CD4-positive, alpha-beta T cell treated with Interleukin-2 at 100 ng/mL for 4 hours (primary cell): Measurements from ENCODE around the gene UPB1.

Source experiments
- DNase-seq: peaks from one replicate; pipeline ENCODE4 v3.0.0-alpha.2; 2020; ENCODE audit warnings: low spot score

Gene UPB1

DNA sequence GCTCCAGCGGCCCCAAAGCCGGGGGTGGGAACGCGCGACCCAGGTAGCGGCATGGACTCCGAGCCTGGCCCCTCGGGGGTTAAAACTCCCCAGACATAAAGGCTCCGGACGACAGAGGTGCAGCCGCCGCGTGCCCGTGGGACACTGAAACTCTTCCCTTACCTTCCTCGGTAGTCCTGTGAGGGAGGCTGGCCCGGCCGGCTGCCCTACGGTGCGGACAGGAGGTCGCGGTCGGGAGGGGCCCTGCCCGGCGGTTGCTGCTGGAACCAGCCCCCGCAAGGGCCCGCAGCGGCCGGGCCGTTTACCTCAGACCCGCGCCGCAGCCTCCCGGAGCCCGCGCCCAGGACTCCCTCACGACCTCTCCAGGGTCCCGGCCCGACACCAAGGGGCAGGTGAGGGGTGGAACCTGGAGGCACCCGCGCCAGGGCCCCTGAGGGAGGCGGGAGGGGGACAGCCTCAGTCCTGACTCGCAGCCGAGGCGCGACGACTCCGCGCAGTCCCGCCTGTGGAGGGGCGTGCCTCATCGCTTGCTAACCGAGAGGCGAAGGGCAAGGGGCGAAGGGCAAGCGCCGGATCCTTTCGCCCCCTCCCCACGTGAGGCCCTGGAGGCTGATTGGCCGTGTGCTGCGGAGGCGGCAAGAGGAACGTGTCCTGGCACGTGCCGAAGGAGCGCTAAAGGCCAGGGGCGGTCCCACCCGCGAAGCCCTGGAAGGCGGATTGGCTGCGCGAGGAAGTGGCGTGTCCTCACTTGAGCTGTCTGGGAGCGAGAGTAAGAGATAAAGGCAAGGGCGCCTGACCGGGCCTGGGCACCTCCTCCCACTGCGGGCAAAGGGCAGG is at the start of gene UPB1:
TSS of gene UPB1 (plus strand) at position 805 of the 837 bp plus-strand sequence. CDS start 72 bp downstream, outside the sequence.
- DNase-seq = no peak

DNA sequence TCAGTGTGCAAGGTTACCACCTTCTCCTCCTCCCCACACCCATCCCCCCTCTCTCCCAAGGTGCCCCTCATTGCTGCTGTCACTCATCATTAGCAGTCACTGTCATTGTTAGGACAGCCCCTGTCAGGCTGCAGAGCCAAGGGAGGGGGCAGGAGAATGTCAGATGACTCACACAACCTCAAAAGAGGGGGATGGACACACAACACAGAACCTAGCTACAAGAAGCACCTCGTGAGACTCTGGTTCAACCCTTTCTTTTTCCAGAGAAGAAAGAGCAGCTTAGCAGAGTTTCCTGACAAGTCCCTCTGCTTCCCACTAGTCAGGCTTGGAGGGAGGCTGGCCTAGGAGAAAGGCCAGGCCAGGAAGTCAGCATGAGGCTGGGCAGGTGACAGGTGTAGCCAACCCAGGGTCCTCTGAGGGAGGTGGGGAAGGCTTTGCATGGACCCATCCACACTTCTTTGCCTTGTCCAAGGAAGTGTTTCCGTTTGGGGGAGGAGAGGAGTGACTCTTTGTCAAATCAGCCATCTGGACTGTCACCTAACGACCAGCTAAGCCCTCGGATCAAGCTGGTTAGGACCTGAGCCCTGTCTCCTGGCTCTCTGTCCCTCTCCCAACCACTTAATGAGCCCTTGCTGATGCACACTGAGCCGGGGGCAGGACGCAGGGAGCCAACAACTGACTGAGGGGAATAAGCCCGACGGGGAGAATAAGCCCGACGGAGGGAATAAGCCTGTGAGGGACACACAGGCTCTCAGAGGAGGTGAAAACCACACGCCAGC is 49.5 kb upstream of the UPB1 start:
- no peak for DNase-seq

DNA sequence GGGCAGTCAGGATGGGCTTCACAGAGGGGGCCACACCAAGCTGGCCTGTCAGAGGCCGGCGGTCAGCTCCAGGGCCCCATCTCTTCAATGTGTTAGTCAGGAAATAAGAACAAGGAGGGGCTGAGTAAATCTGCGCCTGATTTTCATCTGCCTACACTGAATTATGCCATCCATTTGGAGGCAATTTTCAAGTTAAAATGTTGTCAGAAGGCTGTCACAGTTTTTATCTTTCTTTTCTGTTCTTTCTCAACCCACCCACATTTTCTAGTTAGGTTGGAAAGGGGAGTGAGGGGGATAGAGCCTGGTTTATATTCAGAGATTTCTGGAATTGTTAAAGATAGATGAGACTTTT is 48.9 kb upstream of the UPB1 start:
- no peak for DNase-seq

DNA sequence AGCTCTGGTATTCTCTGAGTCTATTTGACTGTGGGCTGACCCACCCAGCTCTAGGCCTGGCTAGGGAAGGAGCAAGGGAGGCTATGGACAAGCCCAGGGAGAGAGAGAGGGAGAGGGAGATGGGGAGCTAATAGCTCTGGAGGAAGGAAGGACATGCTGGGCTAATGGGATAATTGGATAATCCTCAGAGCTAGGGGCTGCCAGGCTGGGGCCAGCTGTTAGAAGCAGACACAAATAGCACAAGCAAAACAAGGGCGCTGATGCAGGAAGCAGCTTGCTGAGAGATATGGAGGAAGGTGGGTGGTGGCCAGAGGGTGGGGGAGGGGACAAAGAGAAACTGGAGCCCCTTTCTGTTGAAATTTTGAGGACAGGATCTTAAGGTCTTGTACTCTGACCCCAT is 44.5 kb upstream of the UPB1 start:
- no peak for DNase-seq

DNA sequence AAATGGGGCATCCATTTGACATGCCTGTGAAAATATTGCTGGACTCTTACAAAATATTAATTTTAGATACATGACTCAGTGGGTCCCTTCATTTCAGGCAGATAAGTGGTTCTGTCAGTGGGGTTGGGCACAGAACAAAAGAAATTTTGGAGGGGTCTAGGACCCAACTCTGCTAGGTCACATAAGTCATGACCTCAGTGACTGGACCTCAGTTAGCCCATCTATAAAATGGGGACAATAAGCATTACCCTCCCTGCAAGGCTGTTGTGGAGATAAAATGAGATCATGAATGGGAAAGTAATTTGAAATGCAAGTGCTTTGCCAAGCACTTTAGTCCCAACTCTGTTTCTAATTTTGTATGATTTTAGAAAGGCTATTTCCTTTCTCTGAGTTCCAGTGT is 44.0 kb upstream of the UPB1 start:
- no peak for DNase-seq

DNA sequence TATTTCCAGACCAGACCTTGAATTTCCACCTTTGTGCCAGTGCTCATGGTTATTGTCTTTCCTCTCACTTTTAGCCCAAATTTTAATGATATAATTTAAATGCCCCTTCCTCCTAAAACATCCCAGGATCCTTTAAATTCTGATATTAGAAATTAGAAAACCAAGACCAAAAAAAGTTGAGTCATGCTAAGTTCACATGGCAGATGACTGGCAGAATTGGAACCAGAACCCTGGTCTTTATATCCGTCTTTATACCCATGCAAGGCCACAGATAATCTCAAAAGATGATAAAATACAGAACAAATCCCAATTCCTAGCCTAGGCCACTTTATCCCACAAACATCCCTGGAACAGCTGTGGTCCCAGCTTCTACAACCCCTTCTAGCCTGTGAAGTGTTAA is 41.3 kb upstream of the UPB1 start:
- no peak for DNase-seq

DNA sequence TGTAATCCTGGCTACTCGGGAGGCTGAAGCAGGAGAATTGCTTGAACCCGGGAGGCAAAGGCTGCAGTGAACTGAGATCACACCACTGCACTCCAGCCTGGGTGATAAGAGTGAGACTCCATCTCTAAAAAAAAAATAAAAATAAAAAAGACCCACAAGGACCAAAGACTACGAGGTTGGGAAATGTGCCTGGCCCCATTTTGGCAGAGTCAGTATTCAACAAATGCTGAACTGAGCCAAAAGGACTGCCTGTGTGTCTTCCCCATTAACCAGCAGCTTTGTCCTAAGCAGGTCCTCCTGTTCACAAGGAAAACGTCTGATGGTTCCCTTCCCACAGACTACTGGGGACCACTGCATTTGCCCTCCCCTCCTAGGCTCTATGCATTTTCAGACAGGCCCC is 40.1 kb upstream of the UPB1 start:
- DNase-seq = no peak

DNA sequence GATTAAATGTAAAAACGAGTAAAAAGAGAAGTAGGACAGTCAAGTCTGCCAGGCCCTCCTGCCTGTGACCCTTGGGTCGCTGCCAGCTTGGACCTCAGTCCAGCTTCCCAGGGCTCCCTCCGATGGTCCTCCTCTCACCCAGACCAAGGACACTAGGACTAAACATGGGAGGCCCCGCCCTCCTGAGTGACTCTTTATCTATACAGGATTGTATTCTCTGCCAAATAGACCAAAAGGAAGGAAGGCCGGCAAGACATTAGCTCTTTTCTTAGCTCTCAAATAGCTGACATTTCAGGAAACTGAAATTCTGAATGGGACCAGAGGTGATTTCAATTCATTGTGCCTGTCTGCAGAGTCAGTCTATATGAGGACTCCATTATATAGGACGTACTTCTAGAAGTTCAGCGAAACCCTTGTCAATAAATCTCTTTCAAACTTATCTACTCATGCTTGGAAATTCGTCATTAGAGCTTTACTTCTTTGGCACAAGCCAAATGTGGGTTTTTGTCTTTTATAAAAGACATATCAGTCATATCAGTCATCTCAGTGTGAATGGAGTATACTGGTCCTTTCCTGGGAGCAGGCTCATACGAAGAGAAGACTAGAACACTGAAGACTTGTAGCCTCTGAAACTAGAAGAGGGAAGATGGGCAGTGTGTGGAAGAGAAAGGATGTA is 39.2 kb upstream of the UPB1 start:
- DNase-seq = no peak

DNA sequence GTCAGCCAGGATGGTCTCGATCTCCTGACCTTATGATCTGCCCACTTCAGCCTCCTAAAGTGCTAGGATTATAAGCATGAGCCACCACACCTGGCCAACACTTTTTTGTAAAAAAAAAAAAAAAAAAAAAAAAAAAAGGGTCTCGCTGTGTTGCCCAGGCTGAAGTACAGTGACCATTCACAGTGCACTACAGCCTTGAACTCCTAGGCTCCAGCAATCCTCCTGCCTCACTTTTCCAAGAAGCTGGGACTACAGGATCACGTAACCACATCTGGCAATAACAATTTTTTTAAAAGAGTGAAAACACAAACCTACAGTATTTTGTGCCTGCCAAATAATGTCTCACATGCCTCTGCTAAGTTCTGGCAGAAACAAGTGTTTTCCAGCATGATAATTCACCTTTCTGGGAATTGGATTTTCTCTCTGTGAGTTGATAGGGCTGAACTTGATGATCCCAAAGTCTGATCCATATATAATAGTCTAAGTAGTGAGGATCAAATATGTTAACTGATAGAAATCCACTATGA is 37.2 kb upstream of the UPB1 start:
- no peak for DNase-seq

DNA sequence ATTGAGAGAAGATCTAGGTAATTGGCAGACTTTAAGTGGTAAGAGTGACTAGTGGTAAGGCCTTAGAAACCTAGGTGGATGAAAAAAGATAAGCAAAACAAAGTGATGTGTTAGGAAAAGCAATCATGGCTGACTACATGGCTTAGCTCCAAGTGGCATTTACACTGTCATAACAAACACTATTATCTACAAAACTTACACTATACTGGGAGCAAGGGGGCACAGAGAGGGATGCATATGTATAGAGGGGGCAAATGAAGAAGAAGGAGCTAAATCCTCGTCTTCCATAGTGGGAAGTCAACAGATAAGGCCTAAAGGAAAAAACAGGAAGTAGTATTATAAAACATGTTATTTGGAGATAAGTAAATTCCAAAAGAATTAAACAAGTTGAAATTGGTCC is 35.2 kb upstream of the UPB1 start:
- DNase-seq = no peak

DNA sequence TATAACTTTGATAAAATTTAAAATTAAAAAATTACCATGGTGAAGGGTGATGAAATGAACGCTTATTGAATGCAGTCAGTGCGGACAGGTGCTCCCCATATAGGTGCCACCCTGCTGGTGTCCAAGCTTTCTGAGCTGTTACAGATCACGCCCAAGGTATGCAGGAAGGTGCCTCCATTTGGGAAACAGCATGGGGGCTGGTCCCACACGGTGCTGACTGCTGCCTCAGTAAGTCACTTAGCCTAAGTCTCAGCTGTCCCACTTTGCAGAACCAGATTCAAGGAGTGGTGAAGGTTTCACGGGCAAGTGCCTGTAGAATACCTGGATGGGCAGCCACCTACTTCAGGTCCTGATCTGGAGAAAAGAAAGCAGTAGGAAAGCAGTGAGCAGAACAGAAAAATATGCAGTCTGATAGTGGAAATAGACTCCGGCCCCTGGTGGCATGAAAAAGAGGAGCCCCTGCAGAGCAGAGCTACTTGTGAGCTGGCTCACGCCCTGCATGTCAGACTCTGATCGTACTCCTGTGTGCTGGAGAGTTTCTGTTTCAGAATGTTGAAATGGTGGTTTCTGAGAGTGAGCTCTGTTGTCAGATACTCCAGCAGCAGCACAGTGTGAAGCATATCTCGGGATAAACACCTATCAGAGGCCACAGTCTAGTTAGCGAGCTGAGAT is 34.6 kb upstream of the UPB1 start:
- DNase-seq = no peak

DNA sequence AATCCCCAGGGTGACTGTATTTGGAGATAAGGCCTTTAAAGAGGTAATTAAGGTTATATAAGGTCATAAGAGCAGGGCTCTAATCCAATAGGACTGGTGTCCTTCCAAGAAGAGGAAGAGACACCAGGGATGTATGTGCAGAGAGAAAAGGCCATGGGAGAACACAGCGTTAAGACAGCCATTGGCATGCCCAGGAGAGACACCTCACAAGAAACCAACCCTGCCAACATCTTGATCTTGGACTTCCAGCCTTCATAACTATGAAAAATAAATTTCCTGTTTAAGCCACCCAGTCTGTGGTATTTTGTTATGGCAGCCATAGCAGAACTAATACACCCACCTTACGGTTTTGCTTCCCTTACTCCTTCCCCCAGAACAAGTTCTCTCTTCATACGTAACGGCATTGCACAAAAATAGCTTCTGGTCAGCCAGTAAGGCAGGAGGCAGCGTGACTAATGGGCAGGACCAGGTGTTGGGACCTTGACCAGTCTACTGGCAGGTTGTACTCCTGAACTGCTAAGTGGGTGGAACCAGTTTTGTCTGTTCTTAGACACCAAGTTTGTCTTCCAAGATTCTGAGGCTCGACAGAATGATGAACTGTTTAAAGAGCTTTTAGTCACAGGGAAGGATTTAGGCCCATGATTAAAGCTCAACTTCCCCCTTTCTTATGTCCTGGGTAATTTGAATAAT is 31.9 kb upstream of the UPB1 start:
- DNase-seq = no peak

DNA sequence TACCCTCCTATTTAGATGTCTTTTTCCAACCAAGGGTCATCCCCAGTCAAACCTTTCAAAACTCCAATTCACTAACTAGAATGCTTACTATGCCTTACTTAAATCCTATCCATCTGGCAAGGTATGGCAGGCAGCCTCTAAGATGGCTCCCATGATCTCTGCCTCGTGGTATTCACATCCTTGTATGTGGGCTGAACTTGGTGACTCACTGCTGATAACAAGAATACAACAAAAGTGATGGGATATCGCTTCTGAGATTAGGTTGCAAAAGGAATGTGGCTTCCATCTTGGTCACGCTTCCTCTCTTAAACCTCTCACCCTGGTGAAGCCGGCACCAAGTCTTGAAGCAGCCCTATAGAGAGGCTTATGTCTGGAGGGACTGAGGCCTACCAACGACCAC is 29.6 kb upstream of the UPB1 start:
- no peak for DNase-seq

DNA sequence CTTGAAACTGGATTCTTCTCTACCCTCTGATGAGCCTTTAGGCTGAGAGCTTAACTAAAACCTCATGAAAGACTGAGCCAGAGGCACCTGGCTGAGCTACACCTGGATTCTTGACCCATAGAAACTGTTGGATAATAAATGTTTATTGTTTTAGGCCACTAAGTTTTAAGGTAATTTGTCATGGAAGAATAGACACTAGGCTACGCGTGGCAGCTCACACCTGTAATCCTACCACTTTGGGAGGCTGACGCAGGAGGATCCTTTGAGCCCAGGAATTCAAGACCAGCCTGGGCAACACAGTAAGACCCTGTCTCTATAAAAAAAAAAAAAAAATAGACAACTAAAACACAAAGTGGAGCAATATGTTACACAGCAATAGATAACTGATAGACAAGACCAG is 29.2 kb upstream of the UPB1 start:
- no peak for DNase-seq

DNA sequence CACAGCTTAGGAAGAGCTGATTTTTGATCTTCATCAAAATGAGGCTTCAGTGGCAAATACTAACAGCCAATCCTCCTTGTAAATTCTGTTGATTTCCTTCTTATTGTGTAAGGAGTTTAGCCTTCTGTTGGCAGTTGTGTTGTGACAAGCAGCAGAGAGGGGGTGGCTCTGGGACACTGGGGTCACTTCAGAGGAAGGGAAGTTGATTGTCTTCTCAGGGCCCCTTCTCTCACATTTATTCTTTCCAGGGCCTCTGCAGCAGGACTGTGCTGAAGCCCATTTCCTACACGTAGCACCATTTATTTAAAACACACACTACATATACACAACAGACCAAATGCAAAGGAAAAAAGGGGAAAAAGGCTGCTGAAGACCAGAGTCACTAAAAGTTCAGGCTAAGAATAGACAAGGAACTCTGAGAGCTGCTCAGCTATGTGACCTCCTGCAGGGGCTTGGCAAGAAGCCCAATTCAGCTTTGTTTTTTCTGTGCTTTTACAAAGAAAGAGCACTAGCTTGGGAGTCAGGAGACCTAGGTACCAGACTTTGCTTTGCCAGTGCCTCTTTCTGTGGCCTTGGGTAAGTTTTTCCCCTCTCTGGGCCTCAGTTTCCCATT is 28.3 kb upstream of the UPB1 start:
- no peak for DNase-seq

DNA sequence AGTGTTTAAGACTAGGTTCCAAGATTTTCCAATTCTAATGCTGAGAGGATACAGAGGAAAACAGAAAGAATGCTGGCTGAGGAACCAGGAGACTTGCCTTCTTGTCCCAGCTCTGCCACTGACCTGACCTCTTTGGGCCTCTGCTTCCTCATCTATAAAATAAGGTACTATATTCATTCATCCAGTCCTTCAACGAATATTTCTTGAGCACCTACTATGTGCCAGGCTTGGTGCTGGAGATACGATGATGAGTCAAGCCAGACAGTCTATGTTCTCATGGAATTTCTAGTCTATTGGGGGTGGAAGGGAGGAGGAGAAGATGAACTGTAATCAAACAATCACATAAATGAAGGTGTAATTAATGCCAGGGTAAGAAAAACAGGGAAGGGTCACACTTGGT is 27.8 kb upstream of the UPB1 start:
- no peak for DNase-seq

DNA sequence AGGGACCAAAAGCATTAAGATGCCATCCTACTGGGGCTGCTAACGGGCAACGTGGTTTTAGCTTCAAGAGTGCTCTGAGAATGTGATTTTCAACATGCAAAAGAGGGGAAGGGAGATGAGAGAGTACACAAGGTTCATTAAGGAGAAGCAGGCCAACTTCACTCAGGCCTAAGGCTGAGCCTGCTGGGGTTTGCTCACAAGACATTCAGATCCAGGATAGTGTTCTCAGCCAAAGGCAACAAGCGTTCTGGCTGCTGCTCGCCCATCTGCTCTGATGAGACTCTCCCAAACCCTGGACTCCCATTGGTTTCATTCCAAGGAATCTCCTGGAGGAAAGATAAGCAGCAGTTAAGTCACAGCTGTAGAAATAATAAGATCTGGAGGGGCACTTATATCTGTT is 23.6 kb upstream of the UPB1 start:
- DNase-seq = no peak

DNA sequence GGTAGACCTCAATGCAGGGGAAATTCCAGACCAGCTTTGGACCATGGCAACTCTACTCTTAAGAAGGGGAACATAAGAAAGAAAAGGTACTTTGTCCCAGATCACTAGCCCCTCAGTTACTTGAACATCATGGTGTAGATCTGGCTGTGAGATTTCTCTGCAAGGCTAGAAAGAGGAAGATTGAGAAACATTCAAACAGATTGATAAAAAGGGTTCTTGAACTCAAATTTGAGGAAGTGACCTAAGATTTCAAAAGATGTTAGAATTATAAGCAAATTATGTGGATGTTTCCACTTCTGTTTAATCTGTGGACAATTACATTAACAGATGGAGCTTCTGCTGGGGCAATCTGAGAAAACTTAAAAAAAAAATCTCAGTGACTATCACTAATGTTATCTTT is 21.8 kb upstream of the UPB1 start:
- no peak for DNase-seq

DNA sequence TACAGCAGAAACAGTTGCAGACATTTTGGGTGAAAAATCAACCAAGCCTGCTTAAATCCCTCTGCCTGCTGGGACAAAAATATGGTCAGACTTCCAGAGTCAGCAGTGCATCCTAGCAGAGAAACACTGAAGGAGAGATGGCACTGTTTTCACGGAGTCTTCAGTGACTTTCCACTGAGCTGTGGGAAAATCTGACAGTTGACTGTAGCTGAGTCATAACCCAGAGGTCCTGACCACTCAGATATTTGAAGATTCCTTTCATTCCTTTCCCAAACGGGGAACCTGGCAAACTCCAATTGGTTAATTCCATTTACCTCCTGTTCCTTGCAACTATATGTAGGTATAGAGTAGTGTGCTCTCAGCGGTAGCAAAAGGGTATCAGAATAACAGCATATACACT is 20.9 kb upstream of the UPB1 start:
- DNase-seq = no peak

DNA sequence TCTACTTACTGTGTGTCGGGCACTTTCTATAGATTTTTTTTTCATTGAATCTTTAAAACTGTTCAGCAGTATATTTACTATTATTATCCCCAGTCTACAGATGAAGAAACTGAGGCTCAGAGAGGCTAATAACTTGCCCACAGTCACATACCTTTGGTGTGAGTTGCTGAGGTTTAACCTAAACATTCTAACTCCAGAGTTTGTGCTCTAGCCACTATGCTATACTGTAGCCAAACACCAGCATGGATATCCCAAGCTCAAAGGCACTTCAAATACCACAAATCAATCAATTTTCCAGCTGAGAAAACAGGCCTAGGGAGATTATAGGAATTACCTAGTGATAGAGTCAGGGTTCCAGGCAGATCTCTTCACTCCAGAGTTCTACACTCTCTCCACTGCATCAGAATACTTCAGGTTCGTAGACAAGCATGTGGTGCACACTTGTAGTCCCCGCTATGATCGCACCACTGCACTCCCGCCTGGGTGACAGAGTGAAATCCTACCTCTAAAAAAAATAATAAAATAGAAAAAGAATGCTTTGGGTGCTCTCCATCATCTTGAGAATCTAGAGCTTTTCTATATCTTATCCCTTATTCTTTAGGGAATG is 20.4 kb upstream of the UPB1 start:
- DNase-seq = no peak

DNA sequence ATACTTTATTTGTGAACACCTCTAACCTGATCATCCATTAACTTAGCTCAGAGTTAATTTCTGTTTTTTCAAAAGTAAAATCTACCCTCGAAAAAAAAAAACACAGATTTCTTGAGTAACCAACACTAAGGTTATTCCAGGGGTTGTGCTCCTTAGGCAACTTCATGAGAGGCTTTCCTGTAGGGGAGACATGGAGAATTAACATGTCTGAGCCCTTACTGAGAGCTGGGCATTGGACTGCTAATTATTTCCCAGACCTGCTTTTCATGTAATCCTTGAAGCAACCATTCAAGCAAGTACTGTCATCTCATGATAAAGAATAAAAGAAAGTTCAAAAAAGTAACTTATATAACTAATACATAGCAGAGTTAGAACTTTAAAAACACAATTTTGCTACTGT is 13.5 kb upstream of the UPB1 start:
- no peak for DNase-seq
